RWPE2 (cell line): Measurements from ENCODE around the gene PWP1.

Source experiments
- ATAC-seq: fragments of 200-7000 bp; cut with Tn5 transposase; 3 replicates; pipeline ENCODE4 v1.9.1; 2021; ENCODE audit warnings: low read depth
- DNase-seq: peaks from one replicate; pipeline ENCODE4 v3.0.0-alpha.2; 2020; ENCODE audit warnings: low spot score
- H3K27ac ChIP-seq: fragments of 450-650 bp; 2 replicates; pipeline ENCODE4 v1.5.1; 2017; ENCODE audit warnings: mild to moderate bottlenecking; ENCODE audit not compliant: poor library complexity, severe bottlenecking
- H3K27me3 ChIP-seq: fragments of 250-450 bp; sonication (Bioruptor Pico); 2 replicates; pipeline ENCODE4 v1.5.1; 2021; ENCODE audit warnings: mild to moderate bottlenecking, moderate library complexity; ENCODE audit not compliant: insufficient read depth, poor library complexity, severe bottlenecking
- H3K36me3 ChIP-seq: fragments of 250-450 bp; sonication (Bioruptor Pico); 2 replicates; pipeline ENCODE4 v1.5.1; 2020; ENCODE audit warnings: low read depth, mild to moderate bottlenecking, moderate library complexity
- H3K4me1 ChIP-seq: fragments of 250-450 bp; sonication (Bioruptor Pico); 2 replicates; pipeline ENCODE4 v1.5.1; 2021; ENCODE audit warnings: mild to moderate bottlenecking, moderate library complexity; ENCODE audit not compliant: insufficient read depth, poor library complexity, severe bottlenecking
- H3K4me3 ChIP-seq: fragments of 250-450 bp; sonication (Bioruptor Pico); 2 replicates; pipeline ENCODE4 v1.5.1; 2021; ENCODE audit warnings: mild to moderate bottlenecking, moderate library complexity; ENCODE audit not compliant: severe bottlenecking
- H3K9me3 ChIP-seq: fragments of 250-450 bp; sonication (Bioruptor Pico); 2 replicates; pipeline ENCODE4 v1.5.1; 2021; ENCODE audit warnings: mild to moderate bottlenecking, moderate library complexity; ENCODE audit not compliant: severe bottlenecking
- CTCF ChIP-seq: fragments of 450-650 bp; IDR thresholded peaks from one replicate; pipeline ENCODE4 v1.5.1; 2017; ENCODE audit warnings: mild to moderate bottlenecking, moderate library complexity; ENCODE audit not compliant: poor library complexity, severe bottlenecking

Gene PWP1

GRCh38 chr12:107646436-107646835, 39.2 kb upstream of the PWP1 start:
- no peak for TF ChIP-seq CTCF
- H3K27me3 ChIP-seq = no peaks in the 10 kb centered on the region
- no peak overlapping the region for H3K4me3 ChIP-seq
- no peaks in the 10 kb centered on the region for H3K36me3 ChIP-seq
- no peaks in the 10 kb centered on the region for H3K9me3 ChIP-seq
- DNase-seq (no peak), ATAC-seq (no peak)
- no peaks in the 10 kb centered on the region for H3K4me1 ChIP-seq
- no peak overlapping the region for H3K27ac ChIP-seq

DNA sequence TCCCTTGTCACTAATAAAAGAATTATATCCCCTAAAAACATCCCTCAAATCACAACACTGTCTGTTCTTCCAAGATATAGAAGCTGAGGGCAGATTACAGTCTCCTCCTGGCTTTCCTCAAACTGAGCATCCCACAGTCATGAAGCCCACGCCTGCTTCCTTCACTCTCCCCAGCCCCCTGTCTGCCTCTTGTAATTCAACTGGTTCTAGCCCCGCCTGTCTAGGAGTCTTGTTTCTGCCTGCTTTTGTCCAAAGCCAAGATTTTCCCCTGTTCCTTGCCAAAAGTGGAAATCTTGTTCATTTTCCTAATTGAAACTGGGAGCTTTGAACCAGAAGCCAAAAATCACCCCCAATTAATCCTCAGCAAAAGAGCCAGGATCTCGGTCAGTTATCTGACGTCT, 35.9 kb upstream of the PWP1 start:
- Histone ChIP-seq H3K9me3 (no peaks in the 10 kb centered on the region), H3K4me3 (no peak overlapping the region), H3K27ac (no peak overlapping the region), H3K36me3 (no peaks in the 10 kb centered on the region), H3K27me3 (no peaks in the 10 kb centered on the region), H3K4me1 (no peaks in the 10 kb centered on the region)
- DNase-seq = no peak
- ATAC-seq = no peak
- TF ChIP-seq CTCF = no peak

DNA sequence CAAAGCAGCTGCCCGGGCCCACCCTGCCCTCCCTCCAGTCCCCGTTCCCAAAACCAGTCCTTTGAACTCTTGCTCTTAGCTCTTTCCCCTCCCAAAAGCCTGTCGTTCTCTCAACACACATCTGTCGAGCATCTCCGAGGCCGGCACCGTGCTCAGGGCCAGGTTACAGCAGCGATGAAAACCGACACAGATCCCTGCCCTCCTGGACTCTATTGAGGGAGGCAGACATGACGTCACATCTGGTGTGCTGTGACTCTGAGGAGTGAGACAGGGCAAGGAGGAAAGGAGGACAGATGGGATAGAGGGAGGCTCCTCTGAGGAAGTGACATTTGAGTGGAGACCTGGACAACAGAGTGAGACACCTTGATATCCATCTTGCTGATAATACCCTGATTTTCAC, 34.6 kb upstream of the PWP1 start:
- TF ChIP-seq CTCF = no peak
- Histone ChIP-seq H3K27ac (no peak overlapping the region), H3K9me3 (no peaks in the 10 kb centered on the region), H3K4me1 (no peaks in the 10 kb centered on the region), H3K36me3 (no peaks in the 10 kb centered on the region), H3K4me3 (no peak overlapping the region), H3K27me3 (no peaks in the 10 kb centered on the region)
- DNase-seq = no peak
- ATAC-seq = no peak

- Histone ChIP-seq H3K9me3 (no peaks in the 10 kb centered on the region), H3K4me1 (no peaks in the 10 kb centered on the region), H3K27ac (no peak overlapping the region), H3K27me3 (no peaks in the 10 kb centered on the region), H3K36me3 (no peaks in the 10 kb centered on the region), H3K4me3 (no peak overlapping the region)
- no peak for TF ChIP-seq CTCF
- ATAC-seq (0 out of 3 replicates have a peak, but pooled peaks have one; percentile 31), DNase-seq (no peak)
Measured at GRCh38 chr12:107651571-107652449, 33.8 kb upstream of the PWP1 start.

DNA sequence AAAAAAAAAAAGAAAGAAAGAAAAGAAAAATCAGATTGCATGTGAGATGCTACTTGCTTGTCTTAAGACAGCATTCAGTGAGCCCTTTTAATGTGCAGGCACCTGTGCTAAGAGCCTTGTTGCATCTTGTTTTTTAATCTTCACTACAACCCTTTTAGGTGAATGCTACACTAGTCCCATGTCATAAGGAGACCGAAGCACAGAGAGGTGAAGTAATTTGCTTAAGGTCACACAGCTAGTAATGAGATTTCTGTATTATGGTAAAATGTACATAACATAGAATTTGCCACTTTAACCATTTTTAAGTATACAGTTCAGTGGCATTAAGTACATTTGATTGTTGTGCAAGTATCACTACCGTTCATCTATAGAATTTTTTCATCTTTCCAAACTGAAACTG, 32.1 kb upstream of the PWP1 start:
- H3K4me1 ChIP-seq = no peaks in the 10 kb centered on the region
- H3K9me3 ChIP-seq = no peaks in the 10 kb centered on the region
- H3K36me3 ChIP-seq = no peaks in the 10 kb centered on the region
- no peak for TF ChIP-seq CTCF
- DNase-seq = no peak
- ATAC-seq = no peak
- no peak overlapping the region for H3K4me3 ChIP-seq
- no peak overlapping the region for H3K27ac ChIP-seq
- no peaks in the 10 kb centered on the region for H3K27me3 ChIP-seq
